ENCODE measurements around the gene CHSY3. TPM values are rescaled to one million over a fixed set of nuclear protein-coding genes. Genes with fewer than 3 reads are reported as not detected.

CHSY3 gene
- total RNA-seq, 1 donor from 2014 or later: 3.9 TPM

GRCh38 chr5:130067364-130067763 lies 163.1 kb downstream of the CHSY3 start:
- no peak overlapping the region for H3K4me3 ChIP-seq
- no peaks in the 10 kb centered on the region for H3K27me3 ChIP-seq
- no peak for TF ChIP-seq POLR2AphosphoS5 (IDR thresholded peaks at IDR 0.05; ENCODE audit: insufficient read depth in 1 of 2, low read depth in 1 of 2)
- TF ChIP-seq CTCF (IDR thresholded peaks at IDR 0.05): no peak
- no peak for TF ChIP-seq POLR2A (IDR thresholded peaks at IDR 0.05)
- intact Hi-C loops (cut with DNase I): no loop called here
- H3K36me3 ChIP-seq: no peaks in the 10 kb centered on the region
- no peak overlapping the region for H3K27ac ChIP-seq
- H3K9me3 ChIP-seq: no peaks in the 10 kb centered on the region
- DNase-seq (ENCODE audit: extremely low spot score in 2 of 2): no peak
- no peaks in the 10 kb centered on the region for H3K4me1 ChIP-seq

GRCh38 chr5:130068101-130068500 lies 163.8 kb downstream of the CHSY3 start:
- intact Hi-C loops (cut with DNase I): no loop called here
- TF ChIP-seq CTCF (IDR thresholded peaks at IDR 0.05): no peak
- TF ChIP-seq POLR2AphosphoS5 (IDR thresholded peaks at IDR 0.05; ENCODE audit: insufficient read depth in 1 of 2, low read depth in 1 of 2): no peak
- no peak for TF ChIP-seq POLR2A (IDR thresholded peaks at IDR 0.05)
- Histone ChIP-seq H3K27me3 (no peaks in the 10 kb centered on the region), H3K9me3 (no peaks in the 10 kb centered on the region), H3K27ac (no peak overlapping the region), H3K36me3 (no peaks in the 10 kb centered on the region), H3K4me3 (no peak overlapping the region), H3K4me1 (no peaks in the 10 kb centered on the region)
- DNase-seq (ENCODE audit: extremely low spot score in 2 of 2): no peak

- Histone ChIP-seq H3K27me3 (no peaks in the 10 kb centered on the region), H3K27ac (no peak overlapping the region), H3K4me3 (no peak overlapping the region), H3K36me3 (no peaks in the 10 kb centered on the region), H3K9me3 (no peaks in the 10 kb centered on the region), H3K4me1 (no peaks in the 10 kb centered on the region)
- no peak for DNase-seq (ENCODE audit: extremely low spot score in 2 of 2)
- intact Hi-C loops (cut with DNase I): no loop called here
- TF ChIP-seq POLR2A (IDR thresholded peaks at IDR 0.05): no peak
- TF ChIP-seq CTCF (IDR thresholded peaks at IDR 0.05): no peak
- no peak for TF ChIP-seq POLR2AphosphoS5 (IDR thresholded peaks at IDR 0.05; ENCODE audit: insufficient read depth in 1 of 2, low read depth in 1 of 2)
Measured at GRCh38 chr5:130068988-130069387, 164.7 kb downstream of the CHSY3 start.

- no peak for TF ChIP-seq CTCF (IDR thresholded peaks at IDR 0.05)
- TF ChIP-seq POLR2A (IDR thresholded peaks at IDR 0.05): no peak
- TF ChIP-seq POLR2AphosphoS5 (IDR thresholded peaks at IDR 0.05; ENCODE audit: insufficient read depth in 1 of 2, low read depth in 1 of 2): no peak
- intact Hi-C loops (cut with DNase I): no loop called here
- H3K9me3 ChIP-seq: no peaks in the 10 kb centered on the region
- no peaks in the 10 kb centered on the region for H3K27me3 ChIP-seq
- no peaks in the 10 kb centered on the region for H3K36me3 ChIP-seq
- no peak for DNase-seq (ENCODE audit: extremely low spot score in 2 of 2)
- no peaks in the 10 kb centered on the region for H3K4me1 ChIP-seq
- H3K27ac ChIP-seq: no peak overlapping the region
- H3K4me3 ChIP-seq: no peak overlapping the region
Measured at GRCh38 chr5:130074820-130075219, 170.6 kb downstream of the CHSY3 start.

GRCh38 chr5:130077007-130077406 lies 172.7 kb downstream of the CHSY3 start:
- H3K9me3 ChIP-seq: no peaks in the 10 kb centered on the region
- H3K4me3 ChIP-seq: no peak overlapping the region
- no peaks in the 10 kb centered on the region for H3K36me3 ChIP-seq
- no peaks in the 10 kb centered on the region for H3K4me1 ChIP-seq
- no peaks in the 10 kb centered on the region for H3K27me3 ChIP-seq
- intact Hi-C loops (cut with DNase I): no loop called here
- no peak overlapping the region for H3K27ac ChIP-seq
- no peak for DNase-seq (ENCODE audit: extremely low spot score in 2 of 2)
- TF ChIP-seq POLR2A (IDR thresholded peaks at IDR 0.05) (no peak), POLR2AphosphoS5 (IDR thresholded peaks at IDR 0.05; ENCODE audit: insufficient read depth in 1 of 2, low read depth in 1 of 2) (no peak), CTCF (IDR thresholded peaks at IDR 0.05) (no peak)
